ENCODE measurements around the gene CNTN4. TPM values are rescaled to one million over a fixed set of nuclear protein-coding genes. Genes with fewer than 3 reads are reported as not detected.

Gene CNTN4
- total and polyA plus RNA-seq, 2 of the 8 experiments (the other 6 are each of a cell fraction or from before 2014, with no cell fraction given), result 0.41 to 2.2 TPM

DNA sequence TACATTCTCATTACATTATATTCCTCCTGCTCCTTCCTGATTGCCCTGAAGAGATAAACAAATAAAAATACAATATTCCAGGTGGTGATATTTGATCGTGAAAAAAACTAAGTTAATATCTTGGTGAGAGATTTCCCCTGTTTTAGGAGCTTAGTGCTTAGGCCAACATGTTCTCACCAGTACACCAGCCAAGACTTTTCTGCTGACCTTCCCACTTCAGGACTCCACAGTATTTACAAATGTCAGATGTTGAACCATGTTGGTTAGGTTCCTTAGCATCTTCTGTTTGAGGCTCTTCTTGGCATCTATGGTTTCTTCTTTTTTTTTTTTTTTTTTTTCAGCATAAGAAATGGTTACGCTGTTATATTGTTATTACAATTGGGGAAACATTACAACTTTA, 764.5 kb downstream of the CNTN4 start:
- no peaks in the 10 kb centered on the region for H3K9me3 ChIP-seq (ENCODE audit: insufficient read depth in 2 of 2, low read depth in 1 of 2, low read length in 1 of 2)
- CTCF ChIA-PET (ENCODE audit: partially characterized antibody), result interaction anchor here (1.2 kb wide), 1 partner anchor 15 kb away, joined by 3 read pairs; no protein-coding TSS in a partner anchor

More for the DNA sequence above, 764.5 kb downstream of the CNTN4 start:
- Histone ChIP-seq H3K4ac (replicated peaks; ENCODE audit: insufficient read length, low read depth, low read length) (no peak overlapping the region), H3K4me3 (ENCODE audit: extremely low read depth in 1 of 4, insufficient read depth in 2 of 4, low read depth in 3 of 4, low read length in 4 of 4) (no peak overlapping the region), H2AFZ (ENCODE audit: low read length) (no peak overlapping the region), H4K20me1 (replicated peaks in 1 of 2; ENCODE audit: control insufficient read depth in 1 of 2, insufficient read depth in 2 of 2, low read length in 2 of 2) (no peaks in the 10 kb centered on the region), H3K23ac (ENCODE audit: insufficient read length) (no peak overlapping the region), H4K8ac (ENCODE audit: extremely low read depth, insufficient read depth, low read length) (no peak overlapping the region), H3K4me1 (replicated peaks in 1 of 4; ENCODE audit: control insufficient read depth in 3 of 4, insufficient read depth in 4 of 4, low read length in 3 of 4) (no peaks in the 10 kb centered on the region), H3K14ac (ENCODE audit: insufficient read length) (no peak overlapping the region), H2BK12ac (ENCODE audit: low read depth, low read length) (no peak overlapping the region), H3K4me2 (ENCODE audit: insufficient read depth in 1 of 2, low read depth in 2 of 2, low read length in 2 of 2) (no peak overlapping the region), H3K56ac (replicated peaks; ENCODE audit: insufficient read length, low read depth, low read length) (no peak overlapping the region), H2BK20ac (ENCODE audit: low read length) (no peak overlapping the region), H3K27ac (ENCODE audit: low read depth, low read length) (no peak overlapping the region), H4K5ac (ENCODE audit: insufficient read length, low read depth, low read length) (no peak overlapping the region), H2BK5ac (ENCODE audit: low read depth, low read length) (no peak overlapping the region), H2AK5ac (ENCODE audit: low read depth, low read length) (no peak overlapping the region), H4K91ac (replicated peaks; ENCODE audit: insufficient read length, low read length) (no peak overlapping the region), H3K79me1 (ENCODE audit: low read depth, low read length) (no peaks in the 10 kb centered on the region), H3K36me3 (ENCODE audit: control insufficient read depth in 2 of 4, insufficient read depth in 4 of 4, low read length in 3 of 4) (no peaks in the 10 kb centered on the region), H3K18ac (ENCODE audit: extremely low read depth, low read length) (no peak overlapping the region), H3K9ac (replicated peaks in 1 of 4; ENCODE audit: extremely low read depth in 1 of 4, low read depth in 3 of 4, low read length in 3 of 4) (no peak overlapping the region), H2BK120ac (replicated peaks; ENCODE audit: low read depth, low read length) (no peak overlapping the region), H3K27me3 (replicated peaks in 1 of 4; ENCODE audit: control insufficient read depth in 3 of 4, extremely low read depth in 1 of 4, insufficient read depth in 3 of 4, low read length in 3 of 4) (no peaks in the 10 kb centered on the region), H2BK15ac (ENCODE audit: low read length) (no peak overlapping the region), H3K79me2 (ENCODE audit: control insufficient read depth in 1 of 2, insufficient read depth in 2 of 2, low read length in 2 of 2) (no peaks in the 10 kb centered on the region), H3K23me2 (ENCODE audit: low read depth, low read length) (no peaks in the 10 kb centered on the region)
- 96% methylated on average over 2 of the region's 2 CpGs; no CpG with 5 or more reads in 1 of the 2 experiments for WGBS, 2 experiments (ENCODE audit: extremely low coverage in 1 of 2, insufficient coverage in 1 of 2, insufficient read length in 1 of 2, insufficient replicate concordance in 2 of 2, low coverage in 1 of 2, low lambda C conversion rate in 2 of 2, missing lambda C conversion rate in 1 of 2)
- DNase-seq (ENCODE audit: low read depth in 1 of 2, low spot score in 2 of 2) (no peak), FAIRE-seq (no peak)
- no peak for TF ChIP-seq FOSL1 (IDR thresholded peaks at IDR 0.05; ENCODE audit: insufficient read depth, low read depth, low read length)
- no peak for TF ChIP-seq CHD1 (IDR thresholded peaks at IDR 0.05; ENCODE audit: low read depth, low read length)
- TF ChIP-seq JUND (IDR thresholded peaks at IDR 0.05; ENCODE audit: low read length), result no peak
- TF ChIP-seq CEBPB (IDR thresholded peaks at IDR 0.05; ENCODE audit: low read depth, low read length), result no peak
- no peak for TF ChIP-seq TCF12 (IDR thresholded peaks at IDR 0.05; ENCODE audit: low read depth, low read length)
- no peak for TF ChIP-seq EZH2 (IDR thresholded peaks at IDR 0.05; ENCODE audit: low read depth, low read length, severe bottlenecking)
- POLR2A ChIA-PET (ENCODE audit: partially characterized antibody), result no interaction called here
